Posterior cingulate gyrus (tissue), 11 donors: Measurements from ENCODE around the gene FAS.

ENCODE experiments used
- DNase-seq, 10 donors: peaks; one replicate each; pipeline versions ENCODE4 v3.0.0 to v3.0.0-alpha.2; 2020 to 2021; ENCODE audit warnings: mixed read lengths in 3 of 10
- intact Hi-C: fragments of 100-400 bp; cut with DNase I; formaldehyde crosslinking; loops from one replicate; pipeline ENCODE4 v1.15.1; 2023

The FAS gene

GRCh38 chr10:88990384-88991160 lies at the start of gene FAS:
Gene FAS (plus strand): TSS chr10:88990798. CDS start chr10:88990877, 79 bp downstream.
- DNase-seq, result peak; percentile 22 to 92 (median 40)
- intact Hi-C loops, result no loop called here

DNA sequence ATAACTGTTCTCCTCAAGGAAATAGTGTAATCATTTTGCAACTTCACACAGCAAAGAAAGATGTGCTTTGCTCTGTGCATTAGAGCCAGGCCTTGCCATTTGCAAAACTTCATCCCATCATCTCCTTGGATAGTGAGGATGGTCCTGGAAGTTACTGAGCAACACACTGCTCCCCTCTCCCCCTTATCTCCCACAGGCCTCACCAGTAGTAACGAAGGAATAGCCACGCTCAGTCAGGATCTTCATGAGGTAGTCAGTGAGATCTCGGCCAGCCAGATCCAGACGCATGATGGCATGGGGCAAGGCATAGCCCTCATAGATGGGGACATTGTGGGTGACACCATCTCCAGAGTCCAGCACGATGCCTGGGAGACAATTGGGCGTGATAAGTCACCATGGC lies 49.6 kb upstream of the FAS start:
- intact Hi-C loops, result no loop called here
- no peak for DNase-seq

GRCh38 chr10:88943778-88944177 lies 46.8 kb upstream of the FAS start:
- intact Hi-C loops, result no loop called here
- no peak for DNase-seq

DNA sequence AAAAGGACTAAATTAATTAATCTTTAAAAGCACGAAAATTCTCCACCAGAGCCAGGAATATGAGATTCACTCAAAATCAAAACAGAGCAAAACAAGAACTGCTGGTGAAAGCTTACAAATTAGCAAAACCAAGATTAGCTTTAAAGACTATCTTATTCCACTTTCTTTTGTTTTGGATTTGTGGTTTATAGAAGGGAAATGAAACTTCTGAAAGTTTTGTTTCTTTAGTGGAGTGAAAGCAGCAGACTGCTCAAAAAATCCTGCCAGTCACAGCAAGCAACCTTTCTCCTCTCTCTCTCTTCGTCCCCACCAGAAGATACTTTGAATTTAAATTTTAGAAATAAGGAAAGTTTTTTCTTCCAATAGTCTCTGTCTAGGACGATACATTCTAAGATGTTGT lies 45.8 kb upstream of the FAS start:
- intact Hi-C loops, result no loop called here
- no peak for DNase-seq

- no peak for DNase-seq
- intact Hi-C loops, result no loop called here
Measured at GRCh38 chr10:88946200-88946599, 44.4 kb upstream of the FAS start.

DNA sequence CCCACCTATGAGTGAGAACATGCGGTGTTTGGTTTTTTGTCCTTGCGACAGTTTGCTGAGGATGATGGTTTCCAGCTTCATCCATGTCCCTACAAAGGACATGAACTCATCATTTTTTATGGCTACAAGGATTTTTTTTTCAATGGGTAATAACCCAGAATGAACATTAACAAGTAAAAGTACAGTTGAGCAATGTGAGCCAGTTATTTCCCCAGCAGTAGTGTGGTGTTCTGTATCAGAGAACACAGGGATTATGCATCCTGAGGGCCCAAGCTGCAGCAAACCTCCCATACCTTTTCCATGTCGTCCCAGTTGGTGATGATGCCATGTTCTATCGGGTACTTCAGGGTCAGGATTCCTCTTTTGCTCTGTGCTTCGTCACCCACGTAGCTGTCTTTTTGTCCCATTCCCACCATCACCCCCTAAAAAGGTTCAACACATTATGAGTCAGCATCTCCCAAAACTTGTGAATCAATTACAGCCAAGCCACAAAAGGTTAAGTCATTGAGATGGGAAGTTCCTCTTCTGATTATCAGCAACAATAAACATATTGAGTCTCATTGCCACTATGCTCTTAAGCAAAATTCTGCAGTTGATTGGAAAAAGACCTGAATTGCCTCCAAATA lies 43.5 kb upstream of the FAS start:
- intact Hi-C loops, result no loop called here
- DNase-seq, result no peak

- no peak for DNase-seq
- intact Hi-C loops, result no loop called here
Measured at GRCh38 chr10:88949051-88949450, 41.5 kb upstream of the FAS start.

DNA sequence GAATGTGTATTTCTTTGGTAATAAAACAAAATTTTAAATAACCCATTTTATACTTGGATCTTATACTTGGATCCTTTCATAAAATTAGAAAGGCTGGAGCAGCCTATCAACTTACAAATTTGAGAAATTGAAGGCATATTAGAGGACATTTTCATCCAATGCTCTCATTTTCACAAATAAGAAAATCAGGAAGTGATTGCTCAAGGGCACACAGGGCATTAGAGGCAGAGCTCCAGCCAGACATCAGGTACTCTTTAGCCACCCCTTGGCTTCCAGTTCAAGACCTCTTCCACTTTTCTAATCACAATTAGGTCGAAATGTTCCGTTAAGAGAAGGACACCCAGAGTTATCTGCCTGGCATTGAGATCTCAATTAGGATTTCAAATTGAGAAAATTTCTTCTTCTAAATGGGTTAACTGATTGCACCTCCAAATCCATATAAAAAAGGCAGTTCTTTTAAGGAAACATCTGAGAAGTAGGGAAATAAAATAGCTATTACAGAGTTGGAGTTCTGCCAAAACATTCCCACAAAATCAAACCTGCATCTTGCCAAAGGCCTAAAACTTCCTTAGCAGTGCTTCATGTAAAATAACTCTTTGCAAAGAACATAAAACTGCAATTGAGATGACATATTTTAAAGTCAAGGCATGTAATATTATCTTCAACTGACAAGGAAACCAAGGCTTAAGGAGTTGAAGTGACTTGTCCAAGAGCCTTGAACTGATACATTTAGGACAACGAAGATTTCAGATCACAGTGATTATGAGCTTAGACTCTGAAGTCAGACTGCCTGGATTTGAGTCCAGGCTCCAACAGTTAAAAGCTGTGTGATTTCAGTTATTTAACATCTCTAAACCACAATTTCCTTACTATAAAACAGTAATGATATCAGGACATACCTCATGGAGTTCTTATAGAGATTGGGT lies 40.4 kb upstream of the FAS start:
- intact Hi-C loops, result no loop called here
- no peak for DNase-seq

- no peak for DNase-seq
- intact Hi-C loops, result no loop called here
Measured at GRCh38 chr10:88952647-88953111, 37.9 kb upstream of the FAS start, which contains the start of gene ACTA2. Gene ACTA2 (minus strand): TSS chr10:88952773. CDS start chr10:88948930, 3,843 bp downstream.

DNA sequence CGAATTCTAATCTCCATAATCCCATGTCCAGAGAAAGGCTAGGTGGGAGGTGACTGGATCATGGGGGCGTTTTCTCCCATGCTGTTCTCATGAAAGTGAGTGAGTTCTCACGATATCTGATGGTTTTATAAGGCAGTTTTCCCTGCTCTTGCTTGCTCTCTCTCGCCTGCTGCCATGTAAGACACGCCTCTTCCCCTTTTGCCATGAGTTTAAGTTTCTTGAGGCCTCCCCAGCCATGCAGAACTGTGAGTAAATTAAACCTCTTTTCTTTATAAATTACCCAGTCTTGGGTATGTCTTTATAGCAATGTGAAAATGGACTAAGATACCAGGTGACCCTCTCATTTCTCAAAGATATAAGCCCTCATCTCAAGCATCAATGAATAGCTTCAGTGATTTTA lies 36.9 kb upstream of the FAS start:
- intact Hi-C loops, result no loop called here
- DNase-seq, result no peak

- intact Hi-C loops, result no loop called here
- no peak for DNase-seq
Measured at GRCh38 chr10:88954458-88955083, 36.0 kb upstream of the FAS start.

- intact Hi-C loops, result no loop called here
- DNase-seq, result no peak
Measured at GRCh38 chr10:88957381-88957780, 33.2 kb upstream of the FAS start.

GRCh38 chr10:88958721-88959120 lies 31.9 kb upstream of the FAS start:
- intact Hi-C loops, result no loop called here
- no peak for DNase-seq

- intact Hi-C loops, result no loop called here
- DNase-seq, result no peak
Measured at GRCh38 chr10:88960802-88961201, 29.8 kb upstream of the FAS start.

DNA sequence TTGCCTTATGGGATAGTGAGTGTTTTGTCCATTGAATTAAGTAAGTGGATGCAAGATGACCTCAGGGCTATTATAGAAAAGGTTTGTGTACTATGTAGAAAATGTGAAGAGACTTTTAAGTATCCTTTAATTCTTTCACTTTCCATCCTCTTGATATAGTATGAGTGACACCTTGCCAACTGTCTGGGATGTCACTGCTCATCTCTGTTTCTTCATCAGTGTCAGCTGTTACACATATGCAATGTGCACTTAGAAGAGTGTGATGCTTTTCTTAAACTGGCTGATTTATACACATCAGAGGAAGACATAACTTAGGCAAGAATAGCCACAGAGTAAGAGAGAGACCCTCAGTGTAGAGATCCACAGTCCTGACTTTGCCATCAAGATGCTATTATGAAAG lies 29.3 kb upstream of the FAS start:
- intact Hi-C loops, result no loop called here
- no peak for DNase-seq

GRCh38 chr10:88962336-88962735 lies 28.3 kb upstream of the FAS start:
- intact Hi-C loops, result no loop called here
- DNase-seq, result no peak

GRCh38 chr10:88963318-88963717 lies 27.3 kb upstream of the FAS start:
- intact Hi-C loops, result no loop called here
- DNase-seq, result no peak

- no peak for DNase-seq
- intact Hi-C loops, result no loop called here
Measured at GRCh38 chr10:88964360-88964759, 26.2 kb upstream of the FAS start.

DNA sequence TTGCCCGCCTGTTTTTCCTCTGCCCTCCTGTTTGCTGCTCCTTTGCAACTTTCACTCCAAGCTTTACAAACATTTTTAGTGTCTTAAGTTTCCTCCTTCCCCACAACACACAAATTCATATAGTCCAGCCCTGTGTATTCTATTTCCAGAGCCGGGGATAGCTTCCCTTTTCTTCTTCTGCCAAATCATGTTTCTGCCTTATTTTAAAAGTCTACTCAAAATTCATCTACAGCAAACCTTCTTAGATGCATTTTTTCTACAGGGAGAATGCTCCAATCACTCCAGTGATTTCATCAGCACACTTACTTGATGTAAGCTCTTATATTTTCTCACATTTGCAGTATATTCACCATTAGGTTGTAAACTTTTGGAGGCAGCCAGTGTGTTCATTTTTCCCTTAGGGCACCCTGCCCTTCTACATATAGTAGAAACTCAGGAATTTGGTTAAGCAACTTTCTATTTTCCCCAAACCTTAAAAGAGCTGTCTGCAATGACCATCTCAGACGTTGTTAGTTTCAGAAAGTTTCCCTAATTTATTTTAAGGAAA lies 25.7 kb upstream of the FAS start:
- no peak for DNase-seq

DNA sequence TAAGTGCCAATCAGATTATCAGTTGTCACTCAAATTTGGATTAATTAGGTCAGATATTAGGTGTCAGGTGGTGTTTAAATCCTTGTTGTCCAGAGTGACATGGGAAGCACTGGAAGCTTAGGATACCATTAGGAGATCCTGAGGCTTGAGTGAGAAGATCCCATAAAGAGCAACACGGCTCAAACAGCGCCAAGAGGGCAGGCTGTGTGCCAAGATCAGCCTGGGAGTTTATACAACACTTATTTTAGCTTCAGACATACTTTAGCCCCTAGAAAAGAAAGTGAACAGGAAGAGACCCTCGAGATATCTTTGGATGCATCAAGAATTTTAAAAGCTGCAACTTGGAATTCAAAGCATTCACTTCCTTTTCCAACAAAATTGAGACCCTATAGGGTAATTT lies 23.8 kb upstream of the FAS start:
- DNase-seq, result no peak
- intact Hi-C loops, result no loop called here

More for the DNA sequence above, 25.7 kb upstream of the FAS start:
- intact Hi-C loops, result no loop called here
